ENCODE data around the gene GTF2H4. TPM values are rescaled to one million over a fixed set of nuclear protein-coding genes. Genes with fewer than 3 reads are reported as not detected.

Gene GTF2H4
- total and polyA plus RNA-seq, 8 donors = 3.9 to 67.4 (median 13.0) TPM

DNA sequence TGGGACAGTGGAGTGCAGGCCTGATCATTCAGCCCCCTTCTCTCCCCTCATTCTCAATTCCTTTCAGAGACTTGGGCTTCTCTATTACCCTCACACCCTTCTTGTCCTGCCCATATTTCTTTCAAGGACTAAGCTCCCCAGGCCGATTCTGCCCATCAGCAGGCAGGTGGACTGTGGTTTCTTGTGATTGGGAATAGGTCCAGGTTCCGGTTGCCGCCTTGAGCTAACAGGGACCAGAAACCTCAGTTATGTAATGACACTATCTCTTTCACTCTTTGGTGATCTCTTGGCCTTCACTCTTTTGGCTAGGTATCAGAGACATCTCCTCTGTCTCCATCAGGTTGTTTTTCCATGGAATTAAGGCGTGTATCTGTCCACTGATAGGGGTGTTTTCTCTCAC lies 39.2 kb downstream of the GTF2H4 start:
- Histone ChIP-seq H3K27ac (peak overlapping the region in 1 of 5 donors; percentile 43), H3K4me3 (no peak overlapping the region), H3K27me3 (peaks cover 0 to 19% (median 0%) of the 10 kb centered on the region in 3 donors), H3K36me3 (peaks cover 0 to 25% (median 0%) of the 10 kb centered on the region in 4 donors), H3K4me1 (peaks cover 6 to 12% (median 11%) of the 10 kb centered on the region in 4 donors), H3K9me3 (no peaks in the 10 kb centered on the region)
- 34 to 68% (median 44%) methylated on average over 4 of the region's 4 CpGs for whole genome bisulfite sequencing, 5 donors
- peak in 1 of 2 donors; percentile 60 for DNase-seq
- TF ChIP-seq POLR2A (IDR thresholded peaks at IDR 0.05) (no peak), POLR2AphosphoS5 (IDR thresholded peaks at IDR 0.05) (peak in 1 of 3 donors; percentile 23)
- TF ChIP-seq, protein P1, sequence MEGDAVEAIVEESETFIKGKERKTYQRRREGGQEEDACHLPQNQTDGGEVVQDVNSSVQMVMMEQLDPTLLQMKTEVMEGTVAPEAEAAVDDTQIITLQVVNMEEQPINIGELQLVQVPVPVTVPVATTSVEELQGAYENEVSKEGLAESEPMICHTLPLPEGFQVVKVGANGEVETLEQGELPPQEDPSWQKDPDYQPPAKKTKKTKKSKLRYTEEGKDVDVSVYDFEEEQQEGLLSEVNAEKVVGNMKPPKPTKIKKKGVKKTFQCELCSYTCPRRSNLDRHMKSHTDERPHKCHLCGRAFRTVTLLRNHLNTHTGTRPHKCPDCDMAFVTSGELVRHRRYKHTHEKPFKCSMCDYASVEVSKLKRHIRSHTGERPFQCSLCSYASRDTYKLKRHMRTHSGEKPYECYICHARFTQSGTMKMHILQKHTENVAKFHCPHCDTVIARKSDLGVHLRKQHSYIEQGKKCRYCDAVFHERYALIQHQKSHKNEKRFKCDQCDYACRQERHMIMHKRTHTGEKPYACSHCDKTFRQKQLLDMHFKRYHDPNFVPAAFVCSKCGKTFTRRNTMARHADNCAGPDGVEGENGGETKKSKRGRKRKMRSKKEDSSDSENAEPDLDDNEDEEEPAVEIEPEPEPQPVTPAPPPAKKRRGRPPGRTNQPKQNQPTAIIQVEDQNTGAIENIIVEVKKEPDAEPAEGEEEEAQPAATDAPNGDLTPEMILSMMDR (IDR thresholded peaks at IDR 0.05) = no peak
- intact Hi-C loops (cut with DNase I; ENCODE audit: low total_unique reads) = no loop called here

DNA sequence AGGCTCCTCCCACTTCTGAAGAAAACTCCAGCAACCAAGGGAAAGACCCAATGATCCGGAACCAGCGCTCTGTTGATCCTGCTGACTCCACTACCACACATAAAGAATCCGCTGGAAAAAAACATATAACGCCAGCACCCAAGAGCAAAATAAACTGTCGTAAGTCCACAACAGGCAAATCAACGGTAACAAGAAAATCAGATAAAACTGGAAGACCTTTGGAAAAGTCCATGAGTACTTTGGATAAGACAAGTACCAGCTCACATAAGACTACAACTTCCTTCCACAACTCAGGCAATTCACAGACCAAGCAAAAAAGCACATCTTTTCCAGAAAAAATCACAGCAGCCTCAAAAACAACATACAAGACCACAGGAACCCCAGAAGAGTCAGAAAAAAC lies 40.8 kb downstream of the GTF2H4 start:
- Histone ChIP-seq H3K9me3 (no peaks in the 10 kb centered on the region), H3K4me3 (no peak overlapping the region), H3K27me3 (peaks cover 0 to 7% (median 0%) of the 10 kb centered on the region in 3 donors), H3K27ac (no peak overlapping the region), H3K4me1 (no peaks in the 10 kb centered on the region), H3K36me3 (peaks cover 0 to 25% (median 0%) of the 10 kb centered on the region in 4 donors)
- intact Hi-C loops (cut with DNase I; ENCODE audit: low total_unique reads) = no loop called here
- TF ChIP-seq POLR2AphosphoS5 (IDR thresholded peaks at IDR 0.05) (no peak), POLR2A (IDR thresholded peaks at IDR 0.05) (no peak), EP300 (IDR thresholded peaks at IDR 0.05) (no peak)
- TF ChIP-seq, protein P1 (IDR thresholded peaks at IDR 0.05) = no peak
- no peak for DNase-seq
- whole genome bisulfite sequencing, 5 donors = 64 to 84% (median 74%) methylated on average over 6 of the region's 6 CpGs

DNA sequence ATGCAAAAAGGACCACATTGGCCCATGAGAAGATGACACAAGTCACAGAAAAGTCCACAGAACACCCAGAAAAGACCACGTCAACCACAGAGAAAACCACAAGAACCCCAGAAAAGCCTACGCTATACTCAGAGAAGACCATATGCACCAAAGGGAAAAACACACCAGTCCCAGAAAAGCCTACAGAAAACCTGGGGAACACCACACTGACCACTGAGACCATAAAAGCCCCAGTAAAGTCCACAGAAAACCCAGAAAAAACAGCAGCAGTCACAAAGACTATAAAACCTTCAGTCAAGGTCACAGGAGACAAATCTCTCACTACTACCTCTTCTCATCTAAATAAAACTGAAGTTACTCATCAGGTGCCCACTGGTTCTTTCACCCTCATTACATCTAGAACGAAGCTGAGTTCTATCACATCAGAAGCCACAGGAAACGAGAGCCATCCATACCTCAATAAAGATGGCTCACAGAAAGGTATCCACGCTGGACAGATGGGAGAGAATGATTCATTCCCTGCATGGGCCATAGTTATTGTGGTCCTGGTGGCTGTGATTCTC lies 44.0 kb downstream of the GTF2H4 start:
- Histone ChIP-seq H3K36me3 (peaks cover 0 to 25% (median 0%) of the 10 kb centered on the region in 4 donors), H3K27me3 (peaks cover 0 to 29% (median 6%) of the 10 kb centered on the region in 3 donors), H3K27ac (no peak overlapping the region), H3K4me1 (peaks cover 3 to 18% (median 14%) of the 10 kb centered on the region in 4 donors), H3K9me3 (no peaks in the 10 kb centered on the region), H3K4me3 (no peak overlapping the region)
- TF ChIP-seq, protein P1 (IDR thresholded peaks at IDR 0.05) = no peak
- TF ChIP-seq POLR2AphosphoS5 (IDR thresholded peaks at IDR 0.05) (no peak), POLR2A (IDR thresholded peaks at IDR 0.05) (no peak), EP300 (IDR thresholded peaks at IDR 0.05) (no peak)
- 77 to 91% (median 86%) methylated on average over 5 of the region's 5 CpGs for WGBS, 5 donors
- intact Hi-C loops (cut with DNase I; ENCODE audit: low total_unique reads) = no loop called here
- no peak for DNase-seq

DNA sequence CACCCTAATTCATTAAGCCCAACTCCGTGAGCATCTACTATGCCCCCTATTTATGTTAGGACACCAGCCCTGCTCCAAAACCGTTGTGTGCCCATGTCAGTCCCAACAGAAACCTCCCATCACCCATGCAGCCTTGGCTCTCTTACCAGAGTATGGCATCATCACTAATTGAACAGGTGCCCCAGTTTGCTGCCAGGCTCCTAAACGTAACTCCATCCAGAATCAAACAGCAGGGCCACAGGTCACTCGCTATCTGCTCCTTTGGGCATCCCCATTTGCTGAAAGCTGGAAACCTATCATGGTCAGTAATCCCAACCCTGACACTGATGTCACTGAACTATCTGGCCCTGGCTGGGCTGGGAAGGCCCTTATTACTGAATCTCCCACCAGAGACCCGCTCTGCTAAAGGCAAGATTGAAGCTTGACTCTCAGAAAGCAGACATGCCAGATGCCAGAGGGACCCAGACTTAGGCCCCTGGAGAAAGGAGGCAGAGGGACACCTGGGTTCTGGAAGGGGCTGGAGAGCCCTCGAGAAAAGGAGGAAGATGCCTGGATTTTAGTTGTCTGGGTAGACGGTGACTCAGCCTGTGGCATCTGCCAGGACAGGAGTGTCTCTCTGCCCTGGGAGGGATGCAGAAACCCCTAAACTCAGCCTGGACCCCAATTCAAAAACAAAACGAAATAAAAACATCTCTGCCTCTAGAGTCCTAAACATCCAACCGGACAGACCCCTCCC lies 46.8 kb downstream of the GTF2H4 start:
- intact Hi-C loops (cut with DNase I; ENCODE audit: low total_unique reads) = no loop called here
- H3K4me1 ChIP-seq = peaks cover 3 to 18% (median 14%) of the 10 kb centered on the region in 4 donors
- no peak for TF ChIP-seq EP300 (IDR thresholded peaks at IDR 0.05)
- no peak for TF ChIP-seq POLR2A (IDR thresholded peaks at IDR 0.05)
- TF ChIP-seq, protein P1 (IDR thresholded peaks at IDR 0.05) = no peak
- no peak for TF ChIP-seq POLR2AphosphoS5 (IDR thresholded peaks at IDR 0.05)
- H3K27me3 ChIP-seq = peaks cover 0 to 29% (median 6%) of the 10 kb centered on the region in 3 donors
- peak in 1 of 2 donors; percentile 59 for DNase-seq
- H3K36me3 ChIP-seq = peaks cover 0 to 13% (median 0%) of the 10 kb centered on the region in 4 donors
- peak overlapping the region in 3 of 5 donors; percentile 46 to 69 (median 68) for H3K27ac ChIP-seq
- no peaks in the 10 kb centered on the region for H3K9me3 ChIP-seq
- peak overlapping the region; percentile 41 to 51 (median 44) for H3K4me3 ChIP-seq
- WGBS, 5 donors = 57 to 75% (median 69%) methylated on average over 9 of the region's 9 CpGs
